GM23248 (cell line): ENCODE data around the gene RBM19.

Source experiments
- EZH2 ChIP-seq: fragments of 200-600 bp; sonication (generic); IDR thresholded peaks from 2 replicates; pipeline ENCODE4 v1.6.1; 2018; ENCODE audit warnings: antibody characterized with exemption, mild to moderate bottlenecking; ENCODE audit not compliant: insufficient read depth, poor library complexity, severe bottlenecking
- EZH2phosphoT487 ChIP-seq: fragments of 200-600 bp; sonication (generic); IDR thresholded peaks from 2 replicates; pipeline ENCODE4 v1.6.1; 2018; ENCODE audit warnings: antibody characterized with exemption, moderate library complexity, mild to moderate bottlenecking, low read depth; ENCODE audit not compliant: insufficient read depth

GRCh38 chr12:113874326-113874725 is 91.8 kb downstream of the RBM19 start:
- TF ChIP-seq EZH2phosphoT487, result no peak
- TF ChIP-seq EZH2, result no peak
